Kidney (tissue), 14 donors: Measurements from ENCODE around the gene COLGALT1. TPM values are rescaled to one million over a fixed set of nuclear protein-coding genes. Genes with fewer than 3 reads are reported as not detected.

Experiments used
- DNase-seq, 5 donors: peaks; one replicate each; pipeline ENCODE4 v3.0.0-alpha.2; 2013 to 2020
- FAIRE-seq: peaks from 2 replicates; lab custom pipeline; 2012; peaks lifted over from hg19 to GRCh38; lab: Jason Lieb, UNC
- H3K27ac ChIP-seq, 2 donors: one replicate each; pipeline ENCODE4 v1.7.0; 2013; ENCODE audit warnings: low read depth in 2 of 2, low read length in 2 of 2, inconsistent platforms in 1 of 2
- H3K27me3 ChIP-seq: one replicate; pipeline ENCODE4 v1.7.1; 2013; ENCODE audit warnings: low read length, inconsistent platforms; ENCODE audit not compliant: control insufficient read depth, insufficient read depth
- H3K36me3 ChIP-seq, 3 donors: one replicate each; pipeline versions ENCODE4 v1.7.0 to v1.7.1; 2013; ENCODE audit warnings: low read length in 3 of 3, control low read depth in 1 of 3, inconsistent platforms in 1 of 3; ENCODE audit not compliant: insufficient read depth in 3 of 3, control insufficient read depth in 2 of 3
- H3K4me1 ChIP-seq, 3 donors: one replicate each; pipeline versions ENCODE4 v1.7.0 to v1.7.1; 2013; ENCODE audit warnings: low read length in 3 of 3, inconsistent platforms in 1 of 3, low read depth in 1 of 3; ENCODE audit not compliant: control insufficient read depth in 2 of 3, insufficient read depth in 2 of 3
- H3K4me3 ChIP-seq, 3 donors: one replicate each; pipeline versions ENCODE4 v1.7.0 to v1.8.1; 2013; ENCODE audit warnings: low read length in 3 of 3, control low read depth in 1 of 3, inconsistent platforms in 1 of 3
- H3K9ac ChIP-seq, 3 donors: one replicate each; pipeline versions ENCODE4 v1.7.0 to v1.7.1; 2013; ENCODE audit warnings: low read length in 3 of 3, control low read depth in 1 of 3, inconsistent platforms in 1 of 3
- H3K9me3 ChIP-seq, 3 donors: one replicate each; pipeline versions ENCODE4 v1.7.0 to v1.7.1; 2013; ENCODE audit warnings: low read length in 3 of 3, control low read depth in 1 of 3, inconsistent platforms in 1 of 3; ENCODE audit not compliant: control insufficient read depth in 2 of 3, insufficient read depth in 1 of 3
- CTCF ChIP-seq: IDR thresholded peaks from 3 replicates; pipeline ENCODE4 v1.5.1; 2012; ENCODE audit warnings: mild to moderate bottlenecking, moderate library complexity, borderline replicate concordance; ENCODE audit not compliant: insufficient read depth; ENCODE audit errors: extremely low read depth
- intact Hi-C: fragments of 100-400 bp; cut with DNase I; formaldehyde crosslinking; loops from one replicate; pipeline ENCODE4 v1.11.1; 2022
- polyA plus RNA-seq: library from polyadenylated mRNA; stranded (reverse); fragments of 350-450 nt; fragmentation: Illumina TruSeq; extraction: RNeasy Lipid Tissue Mini Kit (QIAGEN cat#74804); gene quantifications from one replicate; pipeline ENCODE4 v1.2.3, GENCODE V29; 2014; ENCODE audit warnings: low read depth, low replicate concordance; ENCODE audit not compliant: insufficient read depth
- total RNA-seq: library from RNA; stranded (reverse); fragmentation: NEBNext Ultra II Directional; extraction: Animal tissue kit (Norgen Biotek cat#: 25700); gene quantifications from one replicate; pipeline ENCODE4 v1.2.1, GENCODE V29; 2021
- donor health status: control.
- donor health status: control.
- donor health status: control.
- donor health status: control.
- donor health status: control.
- donor health status: DM: yes; HTN: yes; CAD: no.
- donor health status: Normal renal cell carcinoma (clear cell type).

Gene COLGALT1
- total and polyA plus RNA-seq, 2 donors from 2014 or later: 23.6 to 66.2 TPM

- TF ChIP-seq CTCF: no peak
- no peak for DNase-seq
- H3K4me1 ChIP-seq: peaks cover 0 to 8% (median 0%) of the 10 kb centered on the region in 3 donors
- FAIRE-seq: no peak
- no peak overlapping the region for H3K4me3 ChIP-seq
- no peaks in the 10 kb centered on the region for H3K36me3 ChIP-seq
- intact Hi-C loops: no loop called here
- H3K27ac ChIP-seq: no peak overlapping the region
- H3K27me3 ChIP-seq: no peaks in the 10 kb centered on the region
- H3K9ac ChIP-seq: no peak overlapping the region
- peaks cover 0 to 11% (median 3%) of the 10 kb centered on the region in 3 donors for H3K9me3 ChIP-seq
These were observed 30.3 kb upstream of the COLGALT1 start for GRCh38 chr19:17525141-17525540.

- Histone ChIP-seq H3K4me1 (peaks cover 0 to 8% (median 0%) of the 10 kb centered on the region in 3 donors), H3K36me3 (no peaks in the 10 kb centered on the region), H3K9me3 (peaks cover 0 to 11% (median 3%) of the 10 kb centered on the region in 3 donors), H3K4me3 (no peak overlapping the region), H3K9ac (no peak overlapping the region), H3K27me3 (no peaks in the 10 kb centered on the region), H3K27ac (no peak overlapping the region)
- intact Hi-C loops: no loop called here
- FAIRE-seq: no peak
- no peak for DNase-seq
- TF ChIP-seq CTCF: no peak
These were observed 28.5 kb upstream of the COLGALT1 start for GRCh38 chr19:17526922-17527321.

- no peak overlapping the region for H3K9ac ChIP-seq
- peaks cover 0 to 11% (median 3%) of the 10 kb centered on the region in 3 donors for H3K9me3 ChIP-seq
- no peaks in the 10 kb centered on the region for H3K36me3 ChIP-seq
- intact Hi-C loops: no loop called here
- H3K4me3 ChIP-seq: no peak overlapping the region
- TF ChIP-seq CTCF: no peak
- DNase-seq (no peak), FAIRE-seq (no peak)
- peaks cover 0 to 8% (median 0%) of the 10 kb centered on the region in 3 donors for H3K4me1 ChIP-seq
- H3K27ac ChIP-seq: no peak overlapping the region
- no peaks in the 10 kb centered on the region for H3K27me3 ChIP-seq
These were observed 28.1 kb upstream of the COLGALT1 start for GRCh38 chr19:17527326-17527725.

DNA sequence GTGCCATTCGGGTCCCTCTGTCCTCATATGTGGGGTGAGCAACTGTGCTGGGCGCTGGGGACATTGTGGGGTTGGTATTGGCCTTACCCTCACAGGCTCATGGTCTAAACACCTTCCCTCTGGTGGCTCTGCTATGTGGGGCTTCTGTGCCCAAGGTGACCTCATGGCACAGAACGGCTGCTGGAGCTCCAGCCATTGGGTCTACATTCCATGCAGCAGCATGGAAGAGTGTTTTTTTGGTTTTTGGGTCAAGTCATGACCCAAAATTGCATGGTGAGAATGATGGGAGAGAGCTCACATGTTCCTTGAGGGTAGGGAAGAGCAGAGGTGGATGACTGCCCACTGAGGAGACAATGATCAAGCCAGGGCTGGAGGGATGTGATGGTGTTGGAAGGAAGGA lies 26.8 kb upstream of the COLGALT1 start:
- DNase-seq: no peak
- FAIRE-seq: no peak
- no peaks in the 10 kb centered on the region for H3K27me3 ChIP-seq

More for the DNA sequence above, 26.8 kb upstream of the COLGALT1 start:
- H3K36me3 ChIP-seq: no peaks in the 10 kb centered on the region
- H3K27ac ChIP-seq: no peak overlapping the region
- TF ChIP-seq CTCF: no peak
- intact Hi-C loops: no loop called here
- H3K9ac ChIP-seq: no peak overlapping the region
- no peaks in the 10 kb centered on the region for H3K4me1 ChIP-seq
- no peak overlapping the region for H3K4me3 ChIP-seq
- H3K9me3 ChIP-seq: peaks cover 0 to 11% (median 3%) of the 10 kb centered on the region in 3 donors
